ENCODE data around the gene ITGB2.

DNA sequence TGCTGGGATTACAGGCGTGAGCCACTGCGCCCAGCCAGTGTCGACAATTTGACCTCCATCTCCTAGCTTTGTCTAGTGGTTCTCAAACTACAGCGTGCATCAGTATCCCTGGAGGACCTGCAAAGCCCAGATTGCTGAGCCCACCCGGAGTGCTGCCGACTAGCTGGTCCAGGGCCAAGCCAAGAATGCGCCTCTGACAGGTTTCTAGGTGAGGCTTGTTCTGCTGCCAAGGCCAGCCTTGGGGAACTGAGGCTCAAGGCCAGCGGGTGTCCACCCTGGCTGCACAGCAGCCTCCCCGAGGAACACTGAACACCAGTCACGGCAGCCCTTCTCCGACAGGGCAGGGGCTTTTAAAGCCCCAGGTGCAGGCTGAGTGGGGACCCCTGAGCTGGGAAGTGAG lies 37.4 kb downstream of the ITGB2 start:
- TF ChIP-seq POLR2A (IDR thresholded peaks at IDR 0.05) = no peak
- TF ChIP-seq, protein P1, sequence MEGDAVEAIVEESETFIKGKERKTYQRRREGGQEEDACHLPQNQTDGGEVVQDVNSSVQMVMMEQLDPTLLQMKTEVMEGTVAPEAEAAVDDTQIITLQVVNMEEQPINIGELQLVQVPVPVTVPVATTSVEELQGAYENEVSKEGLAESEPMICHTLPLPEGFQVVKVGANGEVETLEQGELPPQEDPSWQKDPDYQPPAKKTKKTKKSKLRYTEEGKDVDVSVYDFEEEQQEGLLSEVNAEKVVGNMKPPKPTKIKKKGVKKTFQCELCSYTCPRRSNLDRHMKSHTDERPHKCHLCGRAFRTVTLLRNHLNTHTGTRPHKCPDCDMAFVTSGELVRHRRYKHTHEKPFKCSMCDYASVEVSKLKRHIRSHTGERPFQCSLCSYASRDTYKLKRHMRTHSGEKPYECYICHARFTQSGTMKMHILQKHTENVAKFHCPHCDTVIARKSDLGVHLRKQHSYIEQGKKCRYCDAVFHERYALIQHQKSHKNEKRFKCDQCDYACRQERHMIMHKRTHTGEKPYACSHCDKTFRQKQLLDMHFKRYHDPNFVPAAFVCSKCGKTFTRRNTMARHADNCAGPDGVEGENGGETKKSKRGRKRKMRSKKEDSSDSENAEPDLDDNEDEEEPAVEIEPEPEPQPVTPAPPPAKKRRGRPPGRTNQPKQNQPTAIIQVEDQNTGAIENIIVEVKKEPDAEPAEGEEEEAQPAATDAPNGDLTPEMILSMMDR (IDR thresholded peaks at IDR 0.05) = no peak
